Activated gamma-delta T cell treated with Interleukin-2 at 50 U/mL for 16 hours (primary cell): ENCODE data around the gene CALM1.

ENCODE experiments used
- DNase-seq: peaks from one replicate; pipeline ENCODE4 v3.0.0-alpha.2; 2020

CALM1 gene

GRCh38 chr14:90412058-90412457 is 15.2 kb downstream of the CALM1 start:
- no peak for DNase-seq

DNA sequence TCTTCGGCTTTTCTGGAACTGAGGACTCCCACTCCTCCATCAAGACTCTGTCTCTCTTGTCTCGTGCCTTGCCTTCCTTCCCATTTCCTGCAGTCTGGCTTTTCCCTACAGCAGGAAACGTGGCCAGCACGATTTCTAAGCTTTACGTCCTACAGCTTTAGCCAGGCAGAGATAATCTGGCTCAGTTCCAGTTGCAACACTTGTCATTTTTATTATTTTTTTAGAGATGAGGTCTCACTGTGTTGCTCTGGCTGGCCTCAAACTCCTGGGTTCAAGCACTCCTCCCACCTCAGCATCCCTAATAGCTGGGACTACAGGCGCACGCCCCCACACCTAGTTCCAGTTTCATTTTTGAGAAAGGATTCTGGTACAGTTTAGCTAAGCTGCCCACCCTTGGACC is 19.9 kb downstream of the CALM1 start:
- no peak for DNase-seq

GRCh38 chr14:90418053-90418452 is 21.2 kb downstream of the CALM1 start:
- DNase-seq = no peak

DNA sequence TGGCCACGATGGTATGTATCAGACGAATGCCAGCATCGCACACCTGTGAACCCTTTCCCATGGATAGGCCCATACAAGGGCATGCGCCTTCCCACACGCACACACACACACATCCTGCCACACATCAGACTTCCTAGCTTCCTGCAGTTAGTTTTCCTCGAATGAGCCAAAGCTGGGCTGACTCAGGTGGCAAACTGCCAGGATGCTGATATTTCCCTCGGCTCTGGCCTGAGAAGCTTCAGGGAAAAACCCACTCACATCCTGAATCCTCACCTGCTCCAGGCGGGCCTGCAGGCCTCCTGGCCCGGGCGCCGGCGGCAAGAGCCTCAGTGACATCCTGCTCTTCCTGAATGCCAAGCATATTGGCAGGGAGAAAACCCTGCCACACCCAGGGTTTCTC is 22.4 kb downstream of the CALM1 start:
- DNase-seq = no peak

DNA sequence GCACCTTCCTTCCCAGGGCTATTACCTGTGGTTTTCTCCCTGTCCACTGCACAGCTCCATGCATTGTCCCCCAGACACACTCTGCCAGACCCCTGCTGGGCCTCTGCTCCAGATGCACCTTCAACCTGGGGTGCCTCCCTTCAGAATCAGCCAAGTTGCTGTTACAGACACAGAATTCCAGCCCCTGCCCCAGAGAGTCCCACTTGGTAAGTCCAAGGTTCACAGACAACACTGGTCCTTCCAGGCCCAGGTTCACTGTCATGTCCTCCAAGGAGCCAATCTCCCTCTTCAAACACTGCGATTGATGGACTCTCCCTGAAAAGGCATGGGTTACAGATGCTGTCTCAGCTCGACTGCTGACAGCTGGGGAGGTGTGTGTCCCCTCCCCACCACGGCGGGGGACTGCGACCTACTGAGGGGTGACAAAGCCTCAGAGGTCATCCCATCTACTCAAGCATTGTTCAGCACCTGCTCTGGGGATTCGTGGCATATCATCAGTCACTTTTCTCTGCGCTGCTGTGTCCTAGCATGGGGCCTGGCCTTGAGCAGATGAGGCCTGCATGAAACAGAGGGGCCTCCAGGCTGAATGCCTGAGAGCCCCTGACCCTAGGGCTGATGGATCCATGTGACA is 24.3 kb downstream of the CALM1 start:
- no peak for DNase-seq

GRCh38 chr14:90421632-90422020 is 24.8 kb downstream of the CALM1 start:
- DNase-seq = no peak

- no peak for DNase-seq
Observed at GRCh38 chr14:90423166-90423565, 26.3 kb downstream of the CALM1 start.

DNA sequence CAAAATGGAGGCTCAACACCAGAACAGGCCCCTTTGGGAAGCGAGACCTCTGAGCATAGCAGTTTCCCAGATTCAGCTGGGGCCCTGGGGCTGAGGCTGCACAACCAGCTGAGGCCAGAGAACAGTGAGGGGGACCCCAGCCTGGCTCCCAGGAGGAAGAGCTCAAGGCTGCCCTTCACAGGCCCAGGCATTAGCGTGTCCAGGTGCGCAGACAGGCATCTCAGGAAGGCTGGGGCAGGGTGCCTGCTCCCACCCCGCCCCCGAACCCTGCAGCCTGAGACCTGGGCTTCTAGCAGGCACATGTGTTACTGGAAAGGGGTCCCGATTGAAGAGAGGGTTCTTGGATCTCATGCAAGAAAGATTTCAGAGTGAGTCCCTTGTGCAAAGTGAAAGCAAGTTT is 27.2 kb downstream of the CALM1 start:
- DNase-seq = no peak

GRCh38 chr14:90424686-90425372 is 28.0 kb downstream of the CALM1 start:
- DNase-seq = no peak

- DNase-seq = no peak
Observed at GRCh38 chr14:90425373-90425879, 28.6 kb downstream of the CALM1 start.

GRCh38 chr14:90426031-90426540 is 29.3 kb downstream of the CALM1 start:
- no peak for DNase-seq

- DNase-seq = no peak
Observed at GRCh38 chr14:90426663-90427062, 29.8 kb downstream of the CALM1 start.

- DNase-seq = no peak
Observed at GRCh38 chr14:90427848-90428426, 31.1 kb downstream of the CALM1 start.

GRCh38 chr14:90428676-90429075 is 31.8 kb downstream of the CALM1 start:
- no peak for DNase-seq

DNA sequence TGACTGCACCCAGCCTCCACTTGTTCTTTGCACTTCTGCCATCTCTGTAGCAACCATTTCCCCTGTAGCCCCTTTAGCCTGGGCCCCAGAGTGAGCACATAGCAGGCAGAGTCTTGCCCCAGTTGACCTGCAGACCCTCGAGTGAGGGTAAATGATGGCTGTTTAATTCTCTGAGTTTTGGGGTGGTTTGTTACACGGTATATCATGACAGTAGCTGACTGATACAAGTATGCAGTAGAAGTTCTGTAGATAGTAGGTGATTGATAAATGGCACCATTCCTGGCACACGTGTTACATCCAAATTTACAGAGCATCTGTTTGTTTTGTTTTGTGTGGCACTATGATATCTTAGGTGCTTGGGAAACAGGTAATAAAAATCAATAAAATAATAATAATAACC is 32.4 kb downstream of the CALM1 start:
- DNase-seq = no peak

- no peak for DNase-seq
Observed at GRCh38 chr14:90429754-90430153, 32.9 kb downstream of the CALM1 start.

DNA sequence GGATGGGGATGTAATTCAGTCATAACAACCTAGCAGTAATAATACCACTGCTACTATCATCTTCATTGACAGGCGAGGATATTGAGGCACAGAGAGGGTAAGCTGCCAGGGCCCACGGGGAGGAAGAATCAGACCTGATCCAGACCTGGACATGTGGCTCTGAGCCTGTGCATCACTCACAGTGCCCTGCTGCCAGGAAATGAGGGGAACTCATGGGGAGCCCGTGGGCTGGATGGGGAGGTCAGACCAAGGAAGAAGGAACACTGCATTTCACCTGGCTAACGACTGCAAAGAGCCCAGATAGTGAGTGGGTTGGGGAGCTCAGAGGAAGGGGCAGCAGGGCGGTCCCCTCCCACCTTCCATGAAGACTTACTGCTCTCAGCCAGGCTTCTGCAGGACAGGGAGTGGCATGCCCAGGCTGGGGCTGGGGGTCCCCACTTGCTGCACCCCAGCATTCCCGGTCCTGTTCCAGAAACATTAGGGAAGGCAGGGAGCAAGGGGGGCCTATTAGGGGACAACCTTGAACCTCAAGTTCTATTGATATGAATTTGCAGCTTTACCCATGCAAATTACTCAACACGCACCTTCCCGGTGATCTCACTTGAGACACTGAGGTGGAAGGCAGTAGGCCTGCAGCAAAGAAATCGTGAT is 37.7 kb downstream of the CALM1 start:
- DNase-seq = no peak

DNA sequence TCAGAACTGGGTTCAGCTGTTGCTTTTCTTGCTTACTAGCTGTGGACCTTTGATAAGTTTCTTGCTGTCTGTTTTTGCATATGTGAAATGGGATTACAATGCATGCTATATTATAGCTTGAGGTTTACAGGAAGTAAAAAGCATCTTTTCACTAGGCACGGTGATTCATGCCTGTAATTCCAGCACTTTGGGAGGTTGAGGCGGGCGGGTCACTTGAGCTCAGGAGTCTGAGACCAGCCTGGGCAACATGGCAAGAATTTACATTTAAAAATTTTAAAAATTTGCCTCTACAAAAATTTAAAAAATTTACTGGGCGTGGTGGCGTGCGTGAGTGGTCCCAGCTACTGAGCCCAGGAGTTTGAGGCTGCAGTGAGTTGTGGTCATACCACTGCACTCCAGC is 42.0 kb downstream of the CALM1 start:
- no peak for DNase-seq

GRCh38 chr14:90440021-90440451 is 43.2 kb downstream of the CALM1 start:
- no peak for DNase-seq

GRCh38 chr14:90440592-90440991 is 43.8 kb downstream of the CALM1 start:
- DNase-seq = no peak

- no peak for DNase-seq
Observed at GRCh38 chr14:90442388-90442787, 45.6 kb downstream of the CALM1 start.

- DNase-seq = no peak
Observed at GRCh38 chr14:90443161-90444076, 46.6 kb downstream of the CALM1 start.
